B cell (primary cell): ENCODE measurements around the gene CHPF2. TPM values are rescaled to one million over a fixed set of nuclear protein-coding genes. Genes with fewer than 3 reads are reported as not detected.

Experiments
- ATAC-seq: fragments of 200-7000 bp; cut with Tn5 transposase; one replicate; pipeline ENCODE4 v1.10.0; 2021; ENCODE audit warnings: low read depth, mild to moderate bottlenecking, moderate number of reproducible peaks, moderate library complexity
- CTCF ChIA-PET: fragments of 350-600 bp; sonication (Branson Sonifier 250); formaldehyde crosslinking; loops from one replicate; lab custom pipeline; 2021; ENCODE audit warnings: antibody characterized with exemption, inconsistent platforms; lab: Charles Lee
- POLR2A ChIA-PET: fragments of 350-600 bp; sonication (Branson Sonifier 250); formaldehyde crosslinking; loops from one replicate; lab custom pipeline; 2021; ENCODE audit warnings: antibody characterized with exemption; lab: Charles Lee
- DNase-seq: peaks from one replicate; pipeline ENCODE4 v3.0.0; 2013
- H2AFZ ChIP-seq: 2 replicates; pipeline ENCODE4 v1.6.1; 2012; ENCODE audit warnings: mild to moderate bottlenecking, low read depth, low read length; ENCODE audit not compliant: insufficient read depth, poor library complexity, severe bottlenecking
- H3K27ac ChIP-seq, 2 donors: 1 replicate in 1 of 2; 2 replicates in 1 of 2; pipeline ENCODE4 v1.5.1; 2012 to 2013; ENCODE audit warnings: low read length in 2 of 2, mild to moderate bottlenecking in 2 of 2, moderate library complexity in 1 of 2
- H3K27me3 ChIP-seq, 4 experiments: fragments of 200-600 bp in 1 of 4; sonication (generic) in 1 of 4; replicated peaks in 1 of 4; 1 replicate in 2 of 4; 2 replicates in 2 of 4; pipeline versions ENCODE4 v1.6.1 to v1.7.0; 2013 to 2016; ENCODE audit warnings: low read length in 3 of 4, mild to moderate bottlenecking in 2 of 4, mixed read lengths in 1 of 4, moderate library complexity in 1 of 4; ENCODE audit not compliant: insufficient read depth in 4 of 4, control insufficient read depth in 3 of 4; ENCODE audit errors: control extremely low read depth in 1 of 4
- H3K36me3 ChIP-seq, 2 experiments: replicated peaks in 1 of 2; 1 replicate in 1 of 2; 2 replicates in 1 of 2; pipeline versions ENCODE4 v1.6.1 to v1.7.1; 2013; ENCODE audit warnings: low read length in 1 of 2; ENCODE audit not compliant: insufficient read depth in 2 of 2, control insufficient read depth in 1 of 2; ENCODE audit errors: control extremely low read depth in 1 of 2, extremely low read depth in 1 of 2
- H3K4me1 ChIP-seq, 2 donors: fragments of 200-600 bp in 1 of 2; sonication (generic) in 1 of 2; 1 replicate in 1 of 2; 2 replicates in 1 of 2; pipeline versions ENCODE4 v1.5.1 to v1.6.1; 2013 to 2017; ENCODE audit warnings: low read length in 2 of 2; ENCODE audit not compliant: control insufficient read depth in 2 of 2, insufficient read depth in 2 of 2
- H3K4me2 ChIP-seq: replicated peaks from 2 replicates; pipeline ENCODE3; 2012; ENCODE audit warnings: mild to moderate bottlenecking, low read depth, low read length; ENCODE audit not compliant: poor library complexity, severe bottlenecking
- H3K4me3 ChIP-seq, 5 experiments: fragments of 200-600 bp in 1 of 5; sonication (generic) in 1 of 5; 1 replicate in 3 of 5; 2 replicates in 2 of 5; pipeline versions ENCODE4 v1.5.1 to v1.7.0; 2011 to 2016; ENCODE audit warnings: low read length in 4 of 5, mild to moderate bottlenecking in 4 of 5, low read depth in 2 of 5, control low read depth in 1 of 5, moderate library complexity in 1 of 5; ENCODE audit not compliant: insufficient read depth in 1 of 5; ENCODE audit errors: control extremely low read depth in 1 of 5, extremely low read depth in 1 of 5
- H3K79me2 ChIP-seq: fragments of 200-600 bp; sonication (generic); one replicate; pipeline ENCODE4 v1.6.0; 2016; ENCODE audit warnings: low read length; ENCODE audit not compliant: control insufficient read depth, insufficient read depth
- H3K9ac ChIP-seq: fragments of 200-600 bp; sonication (generic); 2 replicates; pipeline ENCODE4 v1.6.1; 2017; ENCODE audit warnings: mild to moderate bottlenecking, low read length, moderate library complexity
- H3K9me3 ChIP-seq, 3 donors: one replicate each; pipeline versions ENCODE4 v1.6.1 to v1.7.1; 2013; ENCODE audit warnings: low read length in 2 of 3; ENCODE audit not compliant: control insufficient read depth in 2 of 3, insufficient read depth in 1 of 3; ENCODE audit errors: control extremely low read depth in 1 of 3
- H4K20me1 ChIP-seq: 2 replicates; pipeline ENCODE4 v1.6.0; 2012; ENCODE audit warnings: mild to moderate bottlenecking, low read length; ENCODE audit not compliant: insufficient read depth, control insufficient read depth, poor library complexity, severe bottlenecking
- H3K27ac Mint-ChIP-seq: one replicate; pipeline ENCODE4 v1.8.0; 2021; ENCODE audit warnings: mixed read lengths
- H3K27me3 Mint-ChIP-seq: one replicate; pipeline ENCODE4 v1.8.0; 2021; ENCODE audit warnings: mixed read lengths
- H3K4me1 Mint-ChIP-seq: one replicate; pipeline ENCODE4 v1.8.0; 2021; ENCODE audit warnings: mixed read lengths
- H3K4me3 Mint-ChIP-seq: one replicate; pipeline ENCODE4 v1.8.0; 2021; ENCODE audit warnings: mixed read lengths
- H3K9me3 Mint-ChIP-seq: one replicate; pipeline ENCODE4 v1.8.0; 2022; ENCODE audit warnings: mixed read lengths; ENCODE audit not compliant: insufficient read depth
- CTCF ChIP-seq: fragments of 200-600 bp; IDR thresholded peaks from one replicate; pipeline ENCODE4 v1.8.0; 2022; ENCODE audit warnings: antibody characterized with exemption, mild to moderate bottlenecking
- EZH2 ChIP-seq: IDR thresholded peaks from 2 replicates; pipeline ENCODE4 v1.6.1; 2012; ENCODE audit warnings: borderline replicate concordance, low read depth, mild to moderate bottlenecking, moderate library complexity, low read length; ENCODE audit not compliant: insufficient read depth, poor library complexity, severe bottlenecking
- WGBS: methylation state at CpG from one replicate; pipeline ENCODE4 v1.1.5; 2013; ENCODE audit warnings: missing lambda C conversion rate; ENCODE audit not compliant: insufficient coverage; 5-methylcytosine and 5-hydroxymethylcytosine counted together
- intact Hi-C: fragments of 100-400 bp; cut with micrococcal nuclease; formaldehyde crosslinking; loops from one replicate; pipeline ENCODE4 v1.10.0; 2022
- polyA plus RNA-seq: library from polyadenylated mRNA; depleted of rRNA; stranded (reverse); fragments of >200 nt; gene quantifications from 2 replicates; pipeline ENCODE4 v1.2.3, GENCODE V29; 2012
- total RNA-seq, 2 donors: library from RNA; stranded (reverse); fragments of 120-200 nt in 1 of 2; gene quantifications; 1 replicate in 1 of 2; 2 replicates in 1 of 2; pipeline versions ENCODE4 v1.2.3 to v1.2.4, GENCODE V29; 2013 to 2022

Gene CHPF2
- total and polyA plus RNA-seq, 2 donors (not counting 1 experiment from before 2014, with no cell fraction given): 39.4 to 39.9 TPM

DNA sequence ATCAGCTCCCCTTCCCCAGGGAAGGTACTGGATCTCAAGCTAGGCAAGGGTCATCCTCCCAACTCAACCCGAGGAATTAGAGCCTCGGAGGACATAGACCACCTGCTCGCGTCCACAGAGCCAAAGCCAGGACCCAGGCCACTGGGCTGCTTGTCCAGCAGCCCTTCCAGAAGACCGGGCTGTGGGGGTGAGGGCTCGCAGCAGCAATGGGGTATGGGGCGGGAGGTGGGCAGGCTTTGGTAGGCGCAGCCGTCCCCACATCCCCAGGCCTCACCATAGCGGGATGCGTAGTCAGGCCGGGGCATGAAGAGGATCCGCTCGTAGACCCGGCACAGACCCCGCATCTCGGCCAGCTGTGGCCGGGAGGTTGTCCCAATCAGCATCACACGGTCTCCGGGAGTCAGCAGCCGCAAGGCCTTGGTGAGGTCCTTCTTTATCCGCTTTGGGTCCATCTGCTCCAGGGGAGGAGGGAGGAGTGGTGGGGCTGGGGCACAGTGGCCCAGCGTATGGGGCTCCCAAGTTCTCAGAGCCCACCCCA is 40.2 kb upstream of the CHPF2 start:
- Histone ChIP-seq H3K9ac (no peak overlapping the region), H3K79me2 (no peaks in the 10 kb centered on the region), H3K4me1 (no peaks in the 10 kb centered on the region), H3K36me3 (no peaks in the 10 kb centered on the region), H3K27me3 (peaks cover 0 to 15% (median 0%) of the 10 kb centered on the region in 4 experiments), H3K4me3 (no peak overlapping the region), H2AFZ (no peak overlapping the region), H3K27ac (no peak overlapping the region), H4K20me1 (no peaks in the 10 kb centered on the region), H3K4me2 (no peak overlapping the region), H3K9me3 (no peaks in the 10 kb centered on the region)
- peaks cover 4% of the 10 kb centered on the region for H3K4me1 Mint-ChIP-seq
- ChIA-PET CTCF (interaction anchor here (0.7 kb wide), 1 partner anchor 68 kb away, joined by 3 read pairs; no protein-coding TSS in a partner anchor), POLR2A (interaction anchor here (0.6 kb wide), 1 partner anchor 17 kb away, joined by 6 read pairs; no protein-coding TSS in a partner anchor)
- no peaks in the 10 kb centered on the region for H3K9me3 Mint-ChIP-seq
- WGBS: 97% methylated on average over 18 of the region's 23 CpGs
- H3K27ac Mint-ChIP-seq: no peak overlapping the region
- H3K27me3 Mint-ChIP-seq: peaks cover 18% of the 10 kb centered on the region
- TF ChIP-seq EZH2: no peak
- TF ChIP-seq CTCF: no peak
- ATAC-seq (no peak), DNase-seq (no peak)
- no peak overlapping the region for H3K4me3 Mint-ChIP-seq
- intact Hi-C loops: no loop called here

DNA sequence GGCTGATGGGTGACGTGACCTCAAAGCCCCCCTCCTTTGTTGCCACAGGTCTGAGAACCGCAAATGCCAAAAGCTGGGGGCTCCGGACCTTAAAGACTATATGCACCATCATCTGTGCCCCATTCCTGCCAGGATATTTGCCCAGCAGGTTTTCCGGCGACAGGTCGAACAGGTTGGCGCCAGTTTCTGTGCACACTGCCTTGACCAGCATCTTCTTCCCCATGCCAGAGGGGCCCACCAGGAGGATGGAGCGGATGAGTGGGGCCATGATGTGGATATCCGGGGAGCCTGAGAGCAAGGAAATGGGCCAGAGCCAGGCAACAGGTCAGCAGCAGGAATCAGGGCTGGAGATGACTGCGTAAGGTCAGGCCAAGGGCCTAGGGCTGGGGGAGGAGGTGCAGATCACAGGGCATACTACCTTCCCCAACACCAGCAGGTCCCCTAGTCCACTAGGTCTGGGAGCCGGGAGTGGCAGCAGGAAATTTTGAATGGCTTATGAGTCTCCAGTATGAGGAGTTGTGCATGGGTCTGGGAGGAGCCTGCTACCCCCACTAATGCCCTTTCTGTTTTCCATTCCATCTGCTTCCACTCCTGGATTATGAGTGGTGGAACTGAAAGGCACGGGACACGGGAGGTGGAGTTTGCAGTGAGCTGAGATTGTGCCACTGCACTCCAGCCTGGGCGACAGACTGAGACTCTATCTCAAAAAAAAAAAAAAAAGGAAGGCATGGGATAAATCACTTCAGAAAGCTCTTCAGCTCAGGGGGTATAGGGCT is 38.9 kb upstream of the CHPF2 start:
- H3K9me3 Mint-ChIP-seq: no peaks in the 10 kb centered on the region
- ChIA-PET CTCF (no interaction called here), POLR2A (no interaction called here)
- no peak for DNase-seq
- no peak overlapping the region for H3K27ac Mint-ChIP-seq
- no peaks in the 10 kb centered on the region for H3K4me1 ChIP-seq
- WGBS: 90% methylated on average over 8 of the region's 14 CpGs
- H3K9ac ChIP-seq: no peak overlapping the region
- H3K4me2 ChIP-seq: no peak overlapping the region
- intact Hi-C loops: no loop called here
- no peak overlapping the region for H3K4me3 Mint-ChIP-seq
- no peaks in the 10 kb centered on the region for H3K36me3 ChIP-seq
- no peak overlapping the region for H3K4me3 ChIP-seq
- no peaks in the 10 kb centered on the region for H4K20me1 ChIP-seq
- ATAC-seq: no peak
- H3K9me3 ChIP-seq: no peaks in the 10 kb centered on the region
- H3K27me3 Mint-ChIP-seq: peaks cover 13% of the 10 kb centered on the region
- peaks cover 0 to 13% (median 0%) of the 10 kb centered on the region in 4 experiments for H3K27me3 ChIP-seq
- no peak overlapping the region for H2AFZ ChIP-seq
- no peaks in the 10 kb centered on the region for H3K4me1 Mint-ChIP-seq
- no peaks in the 10 kb centered on the region for H3K79me2 ChIP-seq
- no peak overlapping the region for H3K27ac ChIP-seq
- TF ChIP-seq CTCF (no peak), EZH2 (no peak)
